HG03280 (cell line): ENCODE measurements around the gene LBP.
"Not testable (repeated sequence)": the region's sequence is repeated elsewhere in the genome, so short reads cannot be mapped to it uniquely, and the experiment has no call there.

Experiments
- ATAC-seq: cut with Tn5 transposase; IDR thresholded peaks from one replicate; pipeline ENCODE4 v1.9.1; 2021; ENCODE audit warnings: mild to moderate bottlenecking, moderate library complexity; ENCODE audit not compliant: unreplicated experiment

Gene LBP

DNA sequence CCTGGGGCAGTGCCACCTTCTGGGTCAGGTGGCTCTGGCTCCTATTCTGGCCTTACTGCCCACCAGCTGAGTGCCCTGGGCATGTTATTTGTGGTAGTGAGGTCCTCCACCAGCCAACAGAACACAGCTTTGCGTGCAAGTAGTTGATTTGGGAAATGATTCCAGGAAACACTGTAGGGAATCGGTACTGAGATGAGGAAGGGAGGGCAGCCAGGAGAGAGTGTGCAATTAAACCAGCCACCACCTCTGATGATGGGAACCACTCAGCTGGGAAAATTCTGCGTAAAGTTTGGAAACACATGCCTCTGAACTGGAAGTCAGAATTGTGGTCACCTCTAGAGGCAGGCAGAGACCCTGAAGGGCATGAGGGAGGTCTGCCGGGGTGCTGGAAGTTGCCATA, 459 bp downstream of the LBP start:
- ATAC-seq: no peak

DNA sequence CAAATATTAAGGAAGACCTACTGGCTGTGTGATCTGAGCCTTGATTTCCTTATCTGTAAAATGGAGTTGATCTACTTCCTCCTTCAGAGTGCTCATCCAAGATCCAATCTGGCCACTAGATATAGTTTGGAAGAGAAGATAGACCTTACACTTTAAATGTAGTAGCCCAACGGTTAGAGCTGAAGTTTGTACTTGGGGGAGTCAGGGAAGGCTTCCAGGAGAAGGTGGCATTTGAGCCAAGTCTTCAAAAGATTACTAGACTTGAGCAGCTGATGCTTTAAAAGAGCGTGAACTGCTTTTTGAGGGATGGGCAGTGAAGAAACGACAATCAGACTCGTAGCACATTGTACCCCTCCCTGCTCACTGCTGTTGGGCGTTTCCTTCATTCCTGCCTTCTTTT, 3.6 kb downstream of the LBP start:
- no peak for ATAC-seq

DNA sequence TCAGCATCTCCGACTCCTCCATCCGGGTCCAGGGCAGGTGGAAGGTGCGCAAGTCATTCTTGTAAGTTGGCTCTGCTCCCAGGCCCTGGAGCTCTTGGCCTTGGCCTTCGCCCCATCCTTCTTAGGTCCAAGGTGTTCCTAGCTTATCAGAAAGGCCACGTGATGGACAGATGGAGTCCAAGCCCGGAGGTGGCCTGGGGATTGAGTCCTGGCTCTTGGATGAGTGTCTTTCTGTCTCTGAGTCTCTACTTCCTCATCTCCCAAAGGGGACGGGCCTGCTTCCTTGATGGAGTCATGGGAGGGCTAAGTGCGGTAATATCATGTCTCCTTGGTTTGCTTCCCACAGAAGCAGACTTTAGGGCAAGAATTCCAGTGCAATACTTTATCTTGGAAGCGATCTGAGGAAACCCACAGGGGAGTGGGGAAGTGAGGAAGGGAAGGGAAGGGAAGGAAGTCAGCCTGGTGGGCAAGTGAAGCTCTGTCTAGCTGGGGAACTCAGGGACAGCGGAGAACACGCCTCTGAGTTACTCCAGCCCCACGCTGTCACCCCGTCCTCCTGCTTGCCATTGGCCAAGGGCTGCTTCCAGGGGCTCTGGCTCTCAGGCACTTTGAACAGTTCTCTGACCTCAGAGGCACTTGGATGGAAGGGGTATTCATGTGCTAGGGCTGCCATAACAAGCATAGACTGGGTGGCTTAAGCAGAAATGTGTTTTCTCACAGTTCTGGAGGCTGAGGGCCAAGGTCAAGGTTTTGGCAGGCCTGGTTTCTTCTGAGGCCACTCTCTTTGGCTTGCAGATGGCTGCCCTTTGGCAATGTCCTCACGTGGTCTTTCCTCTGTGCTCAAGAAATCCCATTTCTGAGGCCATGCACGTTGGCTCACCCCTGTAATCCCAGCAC, 4.8 kb downstream of the LBP start:
- no peak for ATAC-seq

DNA sequence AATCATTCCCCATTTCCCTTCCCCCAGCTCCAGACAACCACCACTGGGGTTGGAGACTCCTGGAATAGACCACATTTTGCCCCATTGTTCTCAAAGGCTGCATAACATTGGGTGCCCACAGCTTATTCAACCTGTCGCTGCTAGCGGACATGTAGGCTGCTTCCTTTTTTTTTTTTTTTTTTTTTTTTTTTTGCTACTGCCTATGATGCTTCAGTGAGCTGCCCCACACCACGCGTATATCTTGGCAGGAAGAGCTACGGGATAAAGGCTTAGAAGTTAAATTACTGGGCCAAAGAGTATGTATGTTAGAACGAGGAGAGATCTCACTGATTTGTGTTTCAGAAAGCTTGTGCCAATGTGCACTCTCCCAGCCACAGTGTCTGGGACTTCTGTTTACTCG, 7.0 kb downstream of the LBP start:
- no peak for ATAC-seq

DNA sequence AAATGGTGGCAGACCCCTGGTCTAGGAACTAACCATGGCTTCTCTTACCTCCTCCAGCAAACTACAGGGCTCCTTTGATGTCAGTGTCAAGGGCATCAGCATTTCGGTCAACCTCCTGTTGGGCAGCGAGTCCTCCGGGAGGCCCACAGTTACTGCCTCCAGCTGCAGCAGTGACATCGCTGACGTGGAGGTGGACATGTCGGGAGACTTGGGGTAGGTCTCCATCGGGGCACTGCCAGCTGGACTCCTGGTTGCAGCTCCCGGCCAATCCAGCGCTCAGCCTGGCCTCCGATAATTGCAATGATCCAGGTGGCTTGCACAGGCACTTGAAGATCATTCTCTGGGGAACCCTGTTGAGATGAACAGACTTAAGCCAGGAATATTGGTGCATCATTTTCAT, 7.9 kb downstream of the LBP start:
- no peak for ATAC-seq

DNA sequence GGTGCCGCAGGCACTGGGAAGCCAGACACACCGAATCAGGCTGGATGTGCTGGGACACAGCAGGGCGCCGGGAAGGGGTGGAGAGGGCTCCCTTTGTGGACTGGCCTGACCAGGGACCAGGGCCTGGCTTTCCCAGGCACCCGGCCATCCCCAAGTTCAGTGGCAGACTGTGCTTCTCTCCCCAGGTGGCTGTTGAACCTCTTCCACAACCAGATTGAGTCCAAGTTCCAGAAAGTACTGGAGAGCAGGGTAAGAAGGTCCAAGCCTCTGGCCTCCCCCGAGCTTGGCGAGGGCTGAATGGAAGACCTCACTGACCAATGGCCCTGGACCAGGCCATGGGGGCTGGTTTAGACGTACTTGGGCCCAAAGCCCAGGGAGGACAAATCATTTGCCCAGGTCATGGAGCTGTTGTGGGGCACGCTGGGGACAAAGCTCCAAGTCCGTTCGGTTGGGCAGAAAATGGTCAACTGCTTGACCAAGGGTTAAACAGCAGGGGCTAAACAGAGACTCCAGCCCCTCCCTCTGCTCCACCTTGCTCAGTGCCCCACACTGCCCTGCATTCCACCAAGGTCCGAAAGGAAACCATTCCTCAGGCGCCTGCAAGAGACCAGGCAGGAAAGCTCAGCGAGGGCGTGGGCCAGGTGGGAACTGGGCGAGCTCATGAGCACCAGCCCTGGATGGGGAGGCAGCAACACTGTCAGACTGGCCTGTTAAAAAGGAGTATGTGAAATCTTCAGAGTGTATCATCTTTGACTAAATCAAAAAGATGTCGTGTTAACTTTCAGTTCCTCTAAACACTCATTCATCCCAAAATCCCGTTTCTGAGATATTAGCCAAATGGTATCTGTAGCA, 9.1 kb downstream of the LBP start:
- ATAC-seq: no peak

DNA sequence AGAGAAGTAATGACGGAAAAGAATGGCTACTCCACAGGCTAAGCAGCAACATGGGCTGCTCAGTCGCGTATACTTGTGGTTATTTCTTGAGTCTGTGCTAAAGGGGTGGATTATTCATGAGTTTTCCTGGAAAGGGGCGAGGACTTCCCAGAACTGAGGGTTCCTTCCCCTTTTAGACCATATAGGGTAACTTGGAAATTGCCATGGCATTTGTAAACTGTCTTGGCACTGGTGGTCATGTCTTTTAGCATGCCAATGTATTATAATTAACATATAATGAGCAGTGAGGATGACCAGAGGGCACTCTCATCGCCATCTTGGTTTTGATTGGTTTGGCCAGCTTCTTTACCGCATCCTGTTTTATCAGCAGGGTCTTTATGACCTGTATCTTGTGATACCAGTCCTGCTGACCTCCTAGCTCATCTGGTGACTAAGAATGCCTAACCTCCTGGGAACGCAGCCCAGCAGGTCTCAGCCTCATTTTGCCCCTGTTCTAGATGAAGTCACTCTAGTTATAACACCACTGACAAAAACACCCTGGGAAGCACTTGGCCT, 11.4 kb downstream of the LBP start:
- ATAC-seq: no peak

DNA sequence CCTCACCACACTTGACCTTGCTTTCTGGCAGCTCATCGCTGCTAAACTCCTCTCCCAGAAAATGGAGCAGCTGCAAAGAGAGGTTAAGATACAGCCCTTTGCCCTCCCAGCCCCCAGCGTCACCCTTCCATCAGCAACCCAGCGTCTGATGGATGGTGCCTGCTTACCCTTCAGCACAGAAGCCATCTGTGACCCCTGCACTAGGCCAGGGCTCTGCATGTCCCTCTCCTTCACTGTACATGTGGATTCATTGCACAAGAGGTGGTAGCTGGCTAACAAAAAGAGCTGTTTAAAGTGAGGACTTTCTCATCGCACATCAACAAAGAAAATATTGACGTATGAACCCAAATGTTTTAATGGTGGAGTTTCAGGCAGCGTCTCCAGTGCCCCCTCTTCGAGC, 12.3 kb downstream of the LBP start:
- no peak for ATAC-seq

DNA sequence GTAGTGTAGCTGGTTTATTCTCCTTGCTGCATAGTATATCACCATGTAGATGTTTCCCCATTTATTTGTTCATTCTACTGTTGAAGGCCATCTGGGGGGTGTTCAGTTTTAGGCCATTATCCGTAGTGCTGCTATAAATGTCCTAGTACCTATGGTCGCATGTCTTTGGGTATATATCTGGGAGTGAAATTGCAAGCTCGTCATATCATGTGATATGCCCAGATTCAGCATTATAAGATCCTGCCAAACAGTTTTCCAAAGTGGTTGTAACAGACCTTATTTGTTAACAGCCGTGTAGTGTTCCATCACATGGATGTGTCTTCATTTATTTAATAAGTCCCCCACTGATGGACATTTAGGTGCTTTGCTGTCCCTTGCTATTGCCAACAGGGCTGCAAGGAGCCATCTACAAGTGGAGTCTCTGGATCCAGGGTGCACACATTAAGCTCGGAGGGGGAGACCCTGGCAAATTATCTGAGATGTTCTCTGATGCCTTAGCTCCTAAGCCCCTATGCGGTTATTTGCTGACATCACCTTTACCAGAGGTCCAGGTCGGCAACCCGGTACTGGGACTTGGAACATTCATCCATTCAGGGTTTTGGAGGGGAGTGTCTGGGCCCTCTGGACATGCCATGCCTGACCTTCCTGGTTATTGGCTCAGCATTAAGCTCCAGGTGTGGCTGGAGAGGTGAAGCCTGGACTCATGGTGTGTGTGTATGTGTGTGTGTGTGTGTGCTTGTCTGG, 16.9 kb downstream of the LBP start:
- ATAC-seq: no peak

DNA sequence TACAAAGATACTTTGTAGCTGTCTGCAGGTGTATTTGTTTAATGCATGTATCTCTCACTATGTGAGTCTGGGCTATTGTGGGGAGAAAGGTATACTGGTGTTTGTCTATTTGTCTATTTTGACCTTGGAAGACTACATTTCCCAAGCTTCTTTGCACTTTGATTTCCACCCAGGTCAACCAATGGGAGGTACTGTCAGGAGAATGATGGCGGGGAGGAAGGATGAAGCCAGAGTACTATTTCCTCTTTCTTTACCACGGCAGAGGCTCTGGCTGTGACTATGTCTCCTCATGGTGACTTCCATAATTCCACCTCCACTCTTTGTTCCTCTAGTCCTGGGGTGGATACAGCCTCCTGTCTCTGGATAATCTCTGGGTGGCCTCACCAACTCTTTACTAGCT, 23.1 kb downstream of the LBP start:
- no peak for ATAC-seq

DNA sequence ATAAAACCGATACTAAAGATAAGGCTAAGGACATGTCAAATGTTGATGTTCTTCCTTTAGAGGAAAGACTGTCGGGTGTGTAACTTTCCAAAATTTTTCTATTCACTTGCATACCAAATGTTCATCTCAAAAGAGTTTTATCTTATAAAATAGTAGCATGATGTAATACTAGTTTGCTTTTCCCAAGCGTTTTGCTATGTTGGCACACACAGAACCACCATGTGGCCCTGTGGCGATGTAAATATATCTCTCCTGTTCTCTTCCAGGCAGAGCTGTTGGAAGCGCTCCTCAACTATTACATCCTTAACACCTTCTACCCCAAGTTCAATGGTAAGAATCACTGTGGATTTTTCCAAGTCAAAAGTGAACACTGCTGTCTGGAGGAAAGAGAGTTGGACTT, 26.5 kb downstream of the LBP start:
- no peak for ATAC-seq

DNA sequence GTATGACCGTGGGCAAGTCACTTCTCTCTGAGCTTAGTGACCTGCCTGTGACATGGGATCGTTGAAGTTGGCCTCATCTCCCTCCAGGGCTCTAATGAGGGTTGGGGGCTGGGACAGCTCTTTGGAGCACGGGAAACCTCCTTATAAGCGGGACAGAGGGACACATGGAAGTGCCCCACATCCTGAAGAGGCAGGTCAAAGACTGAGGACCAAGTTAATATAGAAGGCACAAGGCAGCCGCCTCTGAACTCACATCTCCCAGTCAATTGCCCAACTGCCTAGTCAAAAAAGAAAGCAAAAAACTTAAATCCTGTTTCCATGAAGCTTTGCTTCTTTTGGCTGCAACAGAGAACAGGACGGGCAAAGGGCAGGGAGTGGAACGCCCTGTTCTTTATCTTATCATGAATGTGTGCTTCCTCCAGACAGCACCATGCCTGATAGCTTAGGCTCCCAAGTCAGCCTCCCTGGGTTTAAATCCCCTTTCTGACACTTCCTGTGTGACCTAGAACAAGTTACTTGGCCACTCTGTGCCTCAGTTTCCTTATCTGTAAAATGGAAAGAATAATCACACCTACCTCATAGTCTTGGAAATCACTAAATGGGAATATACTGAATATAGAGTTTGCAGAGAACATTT, 27.1 kb downstream of the LBP start:
- no peak for ATAC-seq

DNA sequence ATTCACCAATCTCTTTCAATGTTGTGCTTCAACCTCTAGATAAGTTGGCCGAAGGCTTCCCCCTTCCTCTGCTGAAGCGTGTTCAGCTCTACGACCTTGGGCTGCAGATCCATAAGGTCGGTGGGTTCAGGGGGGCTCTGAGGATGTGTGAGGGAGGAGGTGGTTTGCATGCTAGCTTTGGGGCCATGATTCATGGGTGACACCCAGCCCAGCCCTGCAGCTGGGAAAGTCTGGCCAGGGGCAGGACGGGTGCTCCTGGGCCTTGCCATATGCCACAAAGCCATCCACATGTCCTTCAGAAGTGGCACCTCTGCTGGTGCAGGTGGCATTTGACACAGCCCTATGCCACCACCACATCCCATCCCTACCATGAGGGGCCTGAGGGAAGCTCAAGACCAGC, 27.6 kb downstream of the LBP start:
- ATAC-seq: no peak

DNA sequence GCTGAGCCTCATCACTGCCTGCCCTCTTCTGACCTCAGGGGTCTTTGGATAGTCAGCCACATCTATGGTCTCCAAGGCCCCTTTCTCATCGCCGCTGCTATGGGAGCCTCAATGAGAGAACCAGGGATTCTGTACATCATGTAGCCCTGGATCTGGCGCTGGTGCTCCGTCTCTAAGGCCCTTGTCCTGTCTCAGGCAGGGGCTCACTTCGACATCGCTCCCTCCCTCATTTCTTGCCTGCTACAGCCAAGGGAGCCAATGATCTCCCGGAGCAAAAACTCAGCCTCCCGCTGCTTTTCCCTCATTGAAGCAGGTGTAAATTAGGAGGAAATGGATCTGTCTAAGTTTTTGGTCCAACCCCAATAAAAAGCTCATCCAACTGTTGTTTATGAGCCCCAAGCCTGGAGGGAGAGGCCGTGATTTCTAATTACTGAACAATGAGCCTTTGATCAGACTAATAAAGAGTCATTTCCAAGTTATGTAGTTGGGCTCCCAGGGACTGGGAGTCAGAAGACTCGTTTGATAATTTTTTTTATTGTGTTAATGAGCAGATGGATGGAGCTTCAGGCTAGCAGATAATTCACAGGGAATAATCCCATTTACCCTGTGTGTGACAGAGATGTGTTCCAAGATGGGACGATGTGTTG, 30.9 kb downstream of the LBP start:
- no peak for ATAC-seq

DNA sequence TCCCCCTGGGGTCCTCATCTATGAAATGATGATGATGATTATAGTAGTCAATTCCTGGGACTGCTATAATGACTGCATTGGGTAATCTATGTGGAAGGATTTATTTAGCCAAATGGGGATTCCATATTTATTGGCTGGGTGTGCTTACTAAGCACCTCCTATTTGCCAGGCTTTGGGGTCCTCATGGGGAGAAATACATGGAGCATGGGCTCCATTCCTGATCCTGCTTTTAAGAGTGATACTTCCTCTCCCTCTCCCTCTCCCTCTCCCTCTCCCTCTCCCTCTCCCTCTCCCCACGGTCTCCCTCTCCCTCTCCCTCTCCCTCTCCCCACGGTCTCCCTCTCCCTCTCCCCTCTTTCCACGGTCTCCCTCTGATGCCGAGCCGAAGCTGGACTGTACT, 31.6 kb downstream of the LBP start:
- ATAC-seq: not testable (repeated sequence)

DNA sequence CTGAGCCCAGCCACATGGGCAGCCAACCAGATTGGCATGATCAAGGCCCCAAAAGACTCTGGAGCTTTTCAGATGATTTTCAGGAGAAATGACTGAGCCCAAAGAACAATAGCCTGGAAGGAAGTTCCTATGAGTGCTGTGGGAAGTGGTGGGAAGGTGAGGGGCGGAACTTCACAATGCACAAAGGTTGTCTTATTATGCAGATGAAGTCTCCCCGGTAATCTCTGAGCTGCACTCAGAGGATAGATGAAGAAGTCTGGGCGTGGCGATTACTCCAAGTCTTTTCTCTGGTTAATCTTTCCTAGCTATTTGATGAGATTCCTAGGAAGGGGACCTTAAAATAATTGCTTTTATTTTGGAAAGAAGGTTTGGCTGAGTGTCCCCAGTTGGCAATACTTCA, 36.9 kb downstream of the LBP start:
- no peak for ATAC-seq

DNA sequence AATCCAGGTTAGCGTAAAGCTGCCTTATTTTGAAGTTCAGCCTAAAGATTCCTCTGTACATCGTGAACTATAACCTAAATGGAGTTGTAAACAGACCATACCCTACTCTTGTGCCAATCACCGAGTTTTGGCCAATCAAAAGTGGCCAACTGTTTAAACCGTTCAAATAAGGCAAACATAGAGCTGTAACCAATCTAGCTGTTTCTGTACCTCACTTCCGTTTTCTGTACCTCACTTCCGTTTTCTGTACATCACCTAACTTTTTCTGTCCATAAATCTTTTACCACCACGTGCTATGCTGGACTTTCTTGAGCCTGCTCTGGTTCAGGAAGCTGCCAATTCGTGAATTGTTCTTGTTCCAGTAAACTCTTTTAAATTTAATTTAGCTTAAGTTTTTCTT, 39.7 kb downstream of the LBP start:
- no peak for ATAC-seq

DNA sequence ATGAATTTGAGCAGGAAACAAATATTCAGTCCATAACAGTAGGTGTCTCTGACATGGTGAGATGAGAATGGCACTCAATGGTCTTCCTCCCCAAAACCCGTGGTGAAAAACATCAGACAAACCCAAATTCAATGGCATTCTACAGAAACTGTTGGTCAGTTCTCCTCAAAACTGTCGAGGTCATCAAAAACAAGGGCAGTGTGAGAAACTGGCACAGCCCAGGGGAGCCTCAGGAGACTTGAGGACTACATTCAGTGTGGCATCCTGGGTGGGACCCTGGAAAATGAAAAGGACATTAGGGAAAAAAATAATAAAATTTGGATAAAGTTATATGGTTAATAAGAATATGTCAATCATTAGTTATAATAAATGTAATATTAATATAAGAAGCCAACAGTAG, 40.6 kb downstream of the LBP start:
- no peak for ATAC-seq

DNA sequence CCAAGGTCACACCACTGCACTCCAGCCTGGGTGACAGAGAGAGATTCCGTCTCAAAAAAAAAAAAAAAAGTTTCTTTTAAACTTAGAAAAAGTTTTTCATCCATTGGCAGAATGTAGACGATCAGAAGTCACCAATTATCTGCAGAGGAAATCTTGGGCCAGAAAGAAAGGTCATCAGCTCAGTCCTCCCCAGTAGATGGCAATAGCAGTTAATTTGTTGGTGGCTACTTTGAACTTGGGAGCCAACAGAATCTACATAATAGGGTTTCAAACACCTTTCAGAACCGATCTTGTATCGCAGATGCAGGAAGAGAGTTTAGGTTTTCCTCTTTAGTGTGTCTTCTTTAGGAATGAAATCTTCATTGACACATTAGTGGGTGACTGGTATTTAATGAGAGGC, 41.7 kb downstream of the LBP start:
- ATAC-seq: no peak

DNA sequence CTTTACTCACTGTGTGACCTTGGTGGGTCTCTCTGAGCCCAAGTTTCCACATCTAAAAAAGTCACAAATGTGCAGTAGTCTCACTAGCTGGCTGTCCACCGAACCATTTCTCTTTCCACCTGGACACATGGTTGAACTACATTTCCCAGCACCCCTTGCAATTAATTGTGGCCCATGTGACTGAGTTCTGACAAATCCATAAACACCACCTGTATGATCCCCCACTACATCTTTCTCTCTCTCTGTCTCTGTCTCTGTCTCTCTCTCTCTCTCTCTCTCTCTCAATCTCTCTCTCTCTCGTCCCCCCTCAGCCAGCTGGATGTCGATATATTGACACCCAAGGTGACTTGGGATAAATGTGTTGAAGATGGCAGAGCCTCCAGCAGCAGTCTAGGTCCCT, 46.1 kb downstream of the LBP start:
- ATAC-seq: no peak
